ENCODE results near the gene ARHGDIA.

Gene ARHGDIA

DNA sequence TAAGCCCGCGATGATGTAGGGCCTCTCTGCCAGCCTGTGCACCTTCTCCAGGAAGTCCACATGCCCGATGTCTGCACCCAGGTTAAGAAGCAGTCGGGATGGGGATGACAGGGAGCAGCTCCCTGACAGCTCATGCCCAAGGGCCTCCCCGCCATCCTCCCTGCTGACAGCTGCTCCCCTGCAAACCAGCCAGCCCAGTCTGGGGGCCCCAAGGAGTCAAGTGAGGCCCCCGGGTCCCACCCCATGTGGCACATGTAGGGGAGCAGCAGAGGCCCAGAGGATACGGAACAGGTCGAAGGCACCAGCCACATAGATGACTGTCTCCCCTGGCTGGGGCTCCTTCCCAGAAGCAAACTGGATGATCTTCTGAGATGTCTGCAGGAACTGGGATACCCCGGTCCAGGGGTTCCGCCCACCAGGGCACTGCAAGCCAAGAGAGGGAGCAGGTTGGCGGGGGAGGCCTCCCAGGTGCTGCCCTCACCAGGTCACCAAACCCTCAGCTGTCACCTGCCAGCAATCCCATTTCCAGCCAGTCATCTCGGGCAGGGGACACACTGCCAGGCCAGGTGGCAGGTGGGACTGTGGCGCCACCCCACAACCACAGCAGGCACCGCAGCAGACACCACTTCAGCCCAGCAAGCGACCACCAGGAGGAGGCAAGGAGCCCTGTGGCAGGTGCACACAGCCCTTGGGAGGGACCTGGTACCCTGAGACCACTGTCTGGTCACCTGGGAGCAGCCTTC is 35.5 kb upstream of the ARHGDIA start:
- no peak for DNase-seq (ENCODE audit: low spot score)

DNA sequence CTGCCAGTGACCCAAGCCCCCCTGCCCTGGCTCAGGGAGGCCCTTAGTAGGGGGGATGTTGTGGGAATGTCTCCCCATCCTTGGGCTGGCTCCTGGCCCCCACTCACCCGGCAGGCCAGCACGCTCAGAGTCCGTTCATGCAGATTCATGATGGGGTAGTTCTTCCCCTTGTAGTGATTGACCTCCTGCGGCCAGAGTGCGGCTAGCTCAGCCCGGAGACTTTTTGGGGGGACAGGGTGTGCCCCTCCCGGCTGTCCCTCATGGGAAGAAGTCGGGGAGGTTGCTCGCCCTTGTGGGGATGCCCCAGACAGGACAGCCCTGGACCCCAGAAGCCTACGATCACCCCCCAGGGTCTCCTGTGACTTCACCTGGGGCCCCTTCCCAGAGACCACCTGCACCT is 34.9 kb upstream of the ARHGDIA start:
- DNase-seq (ENCODE audit: low spot score): no peak

DNA sequence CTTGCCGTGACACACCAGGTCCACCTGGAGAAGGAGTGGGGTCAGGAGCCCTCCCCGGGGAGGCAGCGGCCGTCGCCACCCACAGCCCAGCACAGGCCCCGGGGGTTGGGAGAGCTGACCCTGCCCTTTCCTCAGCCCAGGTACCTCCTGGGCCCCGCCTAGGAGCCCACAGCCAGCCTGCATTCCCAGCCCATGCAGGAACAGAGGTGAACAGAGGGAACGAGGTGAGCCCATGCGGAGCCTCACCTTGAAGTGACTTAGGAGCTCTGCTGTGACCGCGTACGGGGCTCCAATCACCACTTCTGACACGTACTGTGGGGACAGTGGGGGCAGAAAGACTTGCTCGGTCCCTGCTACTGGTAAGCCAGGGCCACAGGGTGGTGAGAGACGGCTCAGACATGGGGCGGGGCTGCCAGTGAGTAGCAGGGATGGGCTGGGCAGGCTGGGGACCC is 34.3 kb upstream of the ARHGDIA start:
- no peak for DNase-seq (ENCODE audit: low spot score)

DNA sequence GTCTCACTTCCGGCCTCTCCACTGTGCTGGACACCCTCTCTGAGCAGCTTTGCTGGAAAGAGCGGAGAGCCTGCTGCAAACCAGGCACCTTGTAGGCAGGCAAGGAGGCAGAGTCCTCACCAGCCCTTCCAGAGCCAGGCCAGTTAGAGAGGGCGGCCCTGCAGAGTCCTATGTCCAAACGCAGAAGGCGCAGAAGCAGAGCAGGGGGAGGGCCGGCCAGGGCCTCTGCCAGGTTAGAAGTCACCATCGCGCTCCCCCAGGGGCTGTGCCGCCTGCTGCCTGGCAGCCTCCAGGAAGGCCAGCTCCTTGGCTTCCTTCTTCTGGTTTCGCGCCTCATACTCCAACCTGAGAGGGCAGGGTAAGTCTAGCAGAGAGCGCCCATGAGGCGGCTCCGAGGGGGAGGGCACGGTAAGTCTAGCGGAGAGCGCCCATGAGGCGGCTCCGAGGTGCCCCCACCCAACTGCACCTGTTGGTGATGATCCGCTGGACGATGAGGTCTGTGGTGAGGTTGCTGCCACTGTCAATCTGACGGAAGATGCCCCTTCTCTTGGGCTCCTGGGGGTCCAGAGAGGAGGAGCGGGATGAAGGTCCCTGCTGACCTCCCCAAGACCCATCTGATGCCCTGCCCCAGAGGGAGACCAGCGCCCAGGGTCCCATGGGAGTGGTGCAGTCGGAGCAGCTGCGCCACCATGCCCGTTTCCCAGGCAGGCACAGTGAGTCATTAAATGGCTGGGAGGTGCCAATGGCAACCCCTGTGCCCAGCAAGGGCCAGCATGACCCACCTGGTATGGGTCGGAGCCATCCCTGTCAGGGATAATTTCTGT is 33.7 kb upstream of the ARHGDIA start:
- no peak for DNase-seq (ENCODE audit: low spot score)

DNA sequence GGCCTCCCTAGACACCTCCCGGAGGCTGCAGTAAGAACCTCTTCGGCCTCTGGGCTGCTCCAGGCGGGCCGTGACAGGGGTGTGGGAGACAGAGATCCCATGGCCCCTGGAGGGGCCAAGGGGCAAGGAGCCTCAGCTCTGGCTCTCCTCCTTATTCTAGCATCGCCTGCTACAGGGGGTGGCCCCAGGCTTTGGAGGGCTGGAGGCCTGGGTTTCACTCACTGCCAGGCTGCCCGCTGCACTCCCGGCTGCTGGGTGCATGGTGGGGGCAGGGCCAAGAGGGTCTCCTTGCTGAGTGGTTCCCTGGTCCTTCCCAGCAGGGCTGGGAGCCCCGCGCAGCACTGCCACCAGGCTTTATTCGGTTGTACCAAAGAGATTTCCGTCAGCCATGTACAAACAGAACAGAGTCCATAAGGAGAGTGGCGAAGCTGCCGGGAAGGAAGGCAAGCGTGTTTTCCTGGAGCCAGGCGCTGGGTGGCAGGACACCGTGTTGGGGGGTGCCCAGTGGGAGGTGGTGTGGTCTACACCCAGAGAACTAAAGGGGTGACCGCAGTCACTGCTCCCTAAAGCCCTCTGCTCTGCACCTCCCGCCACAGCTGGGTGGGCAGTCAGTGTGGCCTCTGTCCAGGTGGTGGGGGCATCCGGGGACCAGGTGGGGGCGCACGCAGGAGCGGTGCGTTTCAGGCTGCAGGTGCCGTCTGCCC is 32.9 kb upstream of the ARHGDIA start:
- no peak for DNase-seq (ENCODE audit: low spot score)

DNA sequence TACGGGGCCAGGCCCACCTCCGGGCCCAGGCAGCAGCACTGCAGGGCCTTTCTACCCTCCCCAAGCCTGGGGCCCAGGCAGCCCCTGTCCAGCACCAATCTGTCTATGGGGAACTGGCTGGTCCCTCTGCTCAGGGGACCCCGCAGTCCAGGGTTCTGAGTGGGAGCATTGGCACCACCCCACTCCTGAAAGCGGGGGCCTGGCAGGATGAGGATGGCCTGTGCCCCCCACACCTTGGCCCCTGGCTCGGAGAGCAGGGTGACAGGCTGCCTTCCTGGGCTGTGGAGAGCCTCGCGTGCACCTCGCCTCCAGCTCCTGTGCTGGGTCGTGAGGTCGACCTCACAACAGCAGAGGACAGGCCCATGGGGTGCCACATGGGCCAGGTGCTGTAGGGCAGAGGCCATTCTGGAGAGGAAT is 32.3 kb upstream of the ARHGDIA start:
- DNase-seq (ENCODE audit: low spot score): no peak

DNA sequence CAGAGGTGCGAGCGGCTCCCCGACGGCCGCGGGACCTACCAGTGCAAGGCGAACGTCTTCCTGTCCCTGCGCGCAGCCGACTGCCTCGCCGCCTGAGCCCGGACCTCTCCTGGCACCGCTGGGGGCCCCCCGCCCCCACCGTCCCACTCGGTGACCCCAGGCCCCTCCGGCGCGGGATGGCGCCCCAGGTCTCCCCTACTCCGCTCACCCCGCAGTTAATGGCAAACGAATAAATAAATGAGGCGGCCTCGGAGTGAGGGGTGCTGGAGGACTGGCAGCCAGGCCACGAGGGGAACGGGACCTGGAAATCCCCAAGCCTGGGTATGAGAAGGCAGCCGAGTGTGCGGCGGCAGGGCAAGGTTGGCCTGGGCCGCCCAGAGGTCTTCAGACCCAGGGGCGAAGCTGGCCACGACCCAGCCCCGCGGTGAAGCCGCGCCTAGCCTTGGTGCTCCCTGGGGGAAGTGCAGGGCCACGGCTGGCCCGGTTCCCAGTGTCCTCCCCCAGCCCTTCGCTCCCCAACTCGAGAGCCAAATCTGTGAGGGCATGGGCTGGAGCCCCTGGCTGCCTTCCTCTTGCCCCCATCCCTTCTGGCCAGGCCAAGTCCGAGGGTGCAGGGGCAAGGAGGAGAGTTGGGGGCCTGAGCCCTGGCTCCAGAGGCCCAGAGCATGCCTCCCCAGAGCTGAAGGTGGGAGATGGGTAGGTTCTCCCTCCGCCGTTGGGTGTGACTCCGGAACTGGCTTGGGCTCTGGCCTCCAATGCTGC is 31.7 kb upstream of the ARHGDIA start:
- DNase-seq (ENCODE audit: low spot score): no peak

DNA sequence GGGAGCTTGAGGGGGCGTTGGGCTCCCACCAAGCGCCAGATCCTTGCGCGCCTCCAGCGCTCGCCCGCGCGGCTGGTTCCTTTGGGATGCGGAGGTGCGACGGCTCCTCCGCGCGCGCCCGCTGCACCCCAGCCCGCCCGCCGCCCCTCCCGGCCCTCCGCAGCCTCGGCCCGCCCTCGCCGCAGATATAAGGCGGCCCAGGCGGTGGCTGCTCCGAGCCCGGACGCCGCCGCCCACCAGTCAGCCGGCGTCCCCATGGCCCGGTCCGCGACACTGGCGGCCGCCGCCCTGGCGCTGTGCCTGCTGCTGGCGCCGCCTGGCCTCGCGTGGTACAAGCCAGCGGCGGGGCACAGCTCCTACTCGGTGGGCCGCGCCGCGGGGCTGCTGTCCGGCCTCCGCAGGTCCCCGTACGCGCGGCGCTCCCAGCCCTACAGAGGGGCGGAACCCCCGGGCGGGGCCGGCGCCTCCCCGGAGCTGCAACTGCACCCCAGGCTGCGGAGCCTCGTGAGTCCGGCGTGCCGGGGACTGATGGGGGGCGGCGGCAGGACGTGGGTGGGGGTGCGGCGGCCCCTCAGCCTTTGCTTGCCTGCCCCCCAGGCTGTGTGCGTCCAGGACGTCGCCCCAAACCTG is 31.0 kb upstream of the ARHGDIA start, which contains the start of gene NPB:
Gene NPB (plus strand): TSS at position 216 of the 630 bp plus-strand sequence. CDS start 40 bp downstream, at position 256.
- peak; percentile 52 for DNase-seq (ENCODE audit: low spot score)

DNA sequence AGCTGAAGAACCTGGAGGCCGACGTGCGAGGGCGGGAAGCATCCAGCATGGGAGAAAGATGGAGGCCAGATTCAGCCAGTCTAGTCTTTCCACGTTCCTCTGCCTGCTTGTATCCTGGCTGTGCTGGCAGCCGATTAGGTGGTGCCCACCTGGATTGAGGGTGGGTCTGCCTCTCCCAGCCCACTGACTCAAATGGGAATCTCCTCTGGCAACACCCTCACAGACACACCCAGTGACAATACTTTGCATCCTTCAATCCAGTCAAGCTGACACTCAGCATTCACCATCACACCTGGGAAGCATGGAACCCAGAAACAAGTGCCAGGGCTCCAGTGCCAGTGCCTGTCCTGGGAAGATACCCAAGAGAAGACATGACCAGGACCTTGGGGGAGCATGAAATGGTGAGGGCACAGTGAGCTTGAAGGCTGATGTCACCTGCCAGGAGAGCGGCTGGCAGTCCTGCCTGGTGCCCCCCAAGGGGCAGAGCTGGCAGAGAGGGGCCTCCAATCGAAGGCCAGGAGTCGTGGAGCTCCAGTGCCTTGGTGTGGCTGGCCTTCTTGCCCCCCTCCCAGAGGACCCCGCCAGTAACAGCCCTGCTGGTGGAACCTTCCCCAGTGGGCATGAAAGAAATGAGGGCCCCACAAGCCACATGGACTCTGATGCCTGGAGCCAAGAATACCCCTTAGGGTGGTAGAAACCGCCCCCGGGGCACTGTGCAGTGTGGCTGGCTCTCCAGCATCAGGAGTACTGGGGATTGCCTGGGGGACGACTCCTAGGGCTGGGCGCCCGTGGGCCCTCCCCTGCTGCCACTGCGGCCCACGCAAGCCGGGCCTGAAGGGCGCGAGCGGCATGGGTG is 30.3 kb upstream of the ARHGDIA start:
- DNase-seq (ENCODE audit: low spot score): no peak

DNA sequence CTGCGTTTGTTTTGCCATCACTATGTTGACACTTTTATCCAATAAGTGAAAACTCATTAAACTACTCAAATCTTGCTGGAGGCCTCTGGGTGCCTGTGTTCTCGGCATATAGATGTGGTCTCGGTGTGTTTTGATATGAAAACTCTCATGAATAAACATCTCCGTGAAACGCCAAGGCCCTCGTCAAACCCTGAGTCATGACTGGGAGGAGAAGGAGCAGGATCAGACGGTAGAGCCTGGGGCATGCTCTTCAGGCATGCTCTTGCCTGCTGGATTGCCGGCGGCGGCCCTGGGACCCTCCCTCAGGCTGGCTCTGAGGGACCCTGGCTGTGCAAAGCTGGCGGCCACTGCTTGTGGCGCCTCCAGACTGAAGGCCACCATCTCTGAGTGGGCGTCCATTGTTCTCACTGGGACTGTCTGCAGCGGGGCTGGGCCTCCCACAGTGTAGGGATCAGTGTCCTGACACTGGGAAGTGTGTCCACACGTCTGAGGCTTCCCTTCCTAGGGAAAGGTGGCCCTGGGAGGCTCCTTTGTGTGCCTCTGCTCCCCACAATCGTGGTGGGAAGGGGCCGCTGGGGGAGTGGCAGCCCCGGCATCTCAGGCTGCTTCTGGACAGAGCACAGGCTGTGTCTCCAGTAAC is 29.2 kb upstream of the ARHGDIA start:
- no peak for DNase-seq (ENCODE audit: low spot score)

DNA sequence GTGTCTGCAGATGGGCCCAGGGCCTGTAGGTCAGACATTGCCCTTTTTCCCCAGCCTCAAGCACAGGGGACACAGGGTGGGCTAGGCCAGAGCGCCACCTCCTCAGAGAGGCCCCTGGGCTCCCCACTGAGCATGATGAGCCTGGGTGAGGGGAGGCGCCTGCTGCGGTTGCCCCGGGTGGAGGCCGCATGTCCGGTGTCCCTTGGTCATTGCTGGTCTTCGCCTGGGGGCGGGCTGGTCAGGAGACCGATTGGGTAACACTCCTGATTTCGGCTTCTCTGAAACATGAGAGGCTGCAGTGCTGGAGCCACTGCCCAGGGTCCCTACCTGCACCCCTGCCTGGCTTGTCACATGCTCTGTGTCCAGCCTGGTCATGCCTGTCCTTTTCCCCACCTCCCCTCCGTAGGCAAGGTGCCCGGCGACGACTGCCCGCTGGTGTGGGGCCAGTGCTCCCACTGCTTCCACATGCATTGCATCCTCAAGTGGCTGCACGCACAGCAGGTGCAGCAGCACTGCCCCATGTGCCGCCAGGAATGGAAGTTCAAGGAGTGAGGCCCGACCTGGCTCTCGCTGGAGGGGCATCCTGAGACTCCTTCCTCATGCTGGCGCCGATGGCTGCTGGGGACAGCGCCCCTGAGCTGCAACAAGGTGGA is 28.5 kb upstream of the ARHGDIA start:
- no peak for DNase-seq (ENCODE audit: low spot score)

DNA sequence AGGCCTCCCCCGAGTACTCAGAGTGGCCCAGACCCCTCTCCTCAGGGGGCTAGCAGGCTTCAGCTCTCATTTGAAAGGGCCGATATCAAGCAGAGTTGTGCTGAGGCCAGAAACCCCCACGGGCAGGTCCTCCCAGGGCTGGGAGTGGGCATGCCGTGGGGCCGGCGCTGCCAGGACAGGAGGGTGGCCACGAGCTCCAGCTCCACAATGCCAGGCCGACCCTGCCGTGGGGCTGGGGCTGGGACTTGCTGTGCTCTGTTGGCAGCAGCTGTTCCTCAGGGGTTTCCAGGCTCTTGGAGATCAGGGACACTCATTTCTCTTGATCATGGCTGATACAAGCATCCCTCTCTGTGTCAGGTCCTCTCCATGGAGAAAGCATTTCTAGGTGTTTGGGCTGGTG is 27.7 kb upstream of the ARHGDIA start:
- no peak for DNase-seq (ENCODE audit: low spot score)

DNA sequence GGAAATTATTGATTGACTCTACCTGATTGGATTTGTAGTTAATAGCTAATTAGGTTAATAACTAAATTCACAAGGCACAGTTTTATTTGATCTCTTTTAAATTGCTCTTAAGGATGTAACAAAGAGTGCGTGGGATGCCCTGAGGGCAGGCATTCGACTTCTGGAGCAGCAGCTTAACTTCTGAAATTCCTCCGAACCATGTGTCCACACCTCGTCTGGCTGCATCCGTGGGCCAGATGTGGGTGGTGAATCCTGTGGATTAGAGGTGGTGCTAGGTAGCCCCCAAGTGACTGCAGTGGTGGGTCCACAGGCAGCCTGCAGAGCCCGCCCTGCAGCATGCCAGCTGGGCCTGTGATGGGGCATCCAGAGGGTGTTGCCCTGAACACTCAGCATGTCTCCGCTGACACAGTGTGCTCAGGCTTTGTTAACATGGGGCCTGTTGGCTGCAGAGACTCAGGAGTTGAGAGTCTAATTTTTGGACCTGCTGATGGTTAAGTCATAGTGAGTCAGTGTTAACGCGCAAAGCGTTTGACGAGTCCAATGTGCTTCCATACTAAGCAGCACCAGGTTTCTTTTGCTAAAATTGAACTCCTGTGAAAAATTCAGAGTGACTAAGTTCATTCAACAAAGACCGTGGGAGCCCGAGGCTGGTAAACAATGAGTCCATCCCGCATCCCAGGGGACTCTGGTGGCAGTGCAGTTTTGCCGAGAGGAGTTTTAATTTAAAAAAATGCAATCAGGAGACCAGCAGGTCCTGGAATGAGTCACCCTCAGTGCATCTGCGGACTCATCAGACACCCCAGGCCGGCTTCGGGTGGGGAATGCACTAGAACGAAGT is 27.1 kb upstream of the ARHGDIA start:
- no peak for DNase-seq (ENCODE audit: low spot score)

DNA sequence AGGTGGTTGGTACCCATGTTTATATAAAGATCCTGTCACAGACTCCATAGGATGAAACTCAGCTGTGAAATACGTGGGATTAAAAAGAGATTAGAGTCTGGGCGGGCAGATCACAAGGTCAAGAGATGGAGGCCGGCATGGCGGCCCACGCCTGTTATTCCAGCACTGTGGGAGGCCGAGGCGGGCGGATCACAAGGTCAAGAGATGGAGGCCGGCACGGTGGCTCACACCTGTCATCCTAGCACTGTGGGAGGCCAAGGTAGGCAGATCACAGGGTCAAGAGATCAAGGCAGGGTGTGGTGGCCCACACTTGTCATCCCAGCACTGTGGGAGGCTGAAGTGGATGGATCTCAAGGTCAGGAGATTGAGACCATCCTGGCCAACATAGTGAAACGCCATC is 24.3 kb upstream of the ARHGDIA start:
- DNase-seq (ENCODE audit: low spot score): no peak

DNA sequence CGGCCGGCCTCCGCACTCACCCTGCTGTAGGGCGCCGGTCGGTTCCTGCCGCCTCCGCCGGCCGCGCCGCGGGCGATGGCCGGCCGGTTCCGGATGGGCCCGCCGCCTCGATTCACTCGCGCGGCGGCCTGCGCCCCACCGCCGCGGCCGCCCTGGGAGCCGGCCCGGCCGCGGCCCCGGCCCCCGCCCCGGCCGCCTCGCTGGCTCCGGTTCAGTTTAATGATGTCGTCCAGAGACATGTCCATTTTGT is 20.1 kb upstream of the ARHGDIA start:
- no peak for DNase-seq (ENCODE audit: low spot score)

DNA sequence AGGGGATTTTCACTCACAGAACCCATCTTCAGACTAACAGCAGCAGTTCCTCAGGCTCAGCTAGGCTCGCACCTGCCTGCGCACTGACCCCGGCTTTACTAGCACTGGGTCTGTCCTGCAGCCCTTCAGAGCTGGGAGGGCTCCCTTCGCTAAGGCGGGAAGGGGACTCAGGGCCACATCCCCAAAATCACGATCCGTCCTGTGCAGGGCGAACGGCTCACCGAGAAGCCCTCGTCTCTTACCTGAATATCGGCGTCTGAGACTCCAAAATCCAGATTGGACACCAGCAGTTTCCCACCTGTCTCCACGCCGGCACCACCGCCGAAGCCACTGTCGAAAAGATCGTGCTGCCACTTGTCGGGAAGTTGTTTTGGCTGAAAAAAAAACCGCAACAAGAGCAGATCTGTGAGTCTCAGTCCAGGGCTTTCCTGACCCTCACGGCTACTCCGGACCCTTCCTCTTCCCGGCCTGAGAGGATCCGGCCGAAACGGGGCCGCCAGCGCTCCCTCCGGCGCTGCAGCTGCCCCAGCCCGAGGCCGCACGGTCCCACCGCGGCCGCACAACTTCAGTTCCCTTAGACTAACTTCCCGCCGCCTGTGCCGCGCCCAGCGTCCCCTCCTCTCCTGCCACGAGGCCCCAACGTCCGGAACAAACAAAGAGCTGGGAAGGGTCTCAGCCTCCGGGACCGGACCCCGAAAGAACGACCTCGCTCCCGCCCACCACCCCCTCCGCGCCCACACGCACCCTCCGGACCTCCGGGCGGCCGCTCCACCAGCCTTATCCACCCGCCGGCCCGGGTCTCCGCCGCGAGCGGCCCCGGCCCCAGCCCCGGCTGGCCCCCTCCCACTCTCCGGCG is 19.5 kb upstream of the ARHGDIA start:
- DNase-seq (ENCODE audit: low spot score): no peak

DNA sequence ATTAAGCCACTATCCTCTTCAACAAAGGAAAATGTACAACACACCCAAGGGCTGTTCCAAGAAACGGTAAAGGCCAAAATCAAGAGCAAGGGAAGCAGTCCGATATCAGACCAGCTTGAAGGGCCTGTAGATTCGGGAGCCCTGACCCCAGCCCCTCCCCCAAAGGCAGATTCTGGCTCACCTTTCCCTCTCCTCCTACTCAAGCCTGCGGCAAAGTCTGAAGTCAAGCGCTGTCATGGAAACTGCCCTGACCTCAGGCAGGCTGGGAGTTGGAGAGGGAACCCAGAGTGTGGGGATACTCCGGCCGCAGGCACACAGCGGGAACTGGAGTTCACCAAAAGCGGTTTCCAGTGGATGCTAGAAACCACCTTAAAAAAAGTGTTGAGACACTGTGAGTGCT is 18.5 kb upstream of the ARHGDIA start:
- no peak for DNase-seq (ENCODE audit: low spot score)
